GM23338 (cell line): Measurements from ENCODE around the gene SORCS2.

ENCODE experiments used
- CREB1 ChIP-seq: fragments of 250-450 bp; sonication (Bioruptor Pico); IDR thresholded peaks from 2 replicates; pipeline ENCODE4 v1.5.0; 2020; ENCODE audit warnings: low read depth, mild to moderate bottlenecking, moderate library complexity
- CTCF ChIP-seq, 2 experiments: fragments of 200-600 bp in 1 of 2; sonication (generic) in 1 of 2; conservative IDR thresholded peaks; 2 replicates each; pipeline versions ENCODE4 v1.5.1 to v1.6.1; 2016 to 2017; ENCODE audit warnings: antibody characterized with exemption in 2 of 2, low read depth in 2 of 2, mild to moderate bottlenecking in 2 of 2, moderate library complexity in 1 of 2
- ETS1 ChIP-seq: IDR thresholded peaks from 2 replicates; pipeline ENCODE4 v1.6.1; 2016; ENCODE audit warnings: antibody characterized with exemption
- EZH2 ChIP-seq: fragments of 200-600 bp; sonication (generic); IDR thresholded peaks from one replicate; pipeline ENCODE4 v1.8.0; 2017; ENCODE audit warnings: antibody characterized with exemption, mild to moderate bottlenecking, low read depth; ENCODE audit not compliant: unreplicated experiment
- JUNB ChIP-seq: IDR thresholded peaks from one replicate; pipeline ENCODE4 v1.6.1; 2016; ENCODE audit warnings: antibody characterized with exemption; ENCODE audit not compliant: unreplicated experiment
- POLR2AphosphoS5 ChIP-seq: IDR thresholded peaks from 2 replicates; pipeline ENCODE4 v1.6.1; 2016; ENCODE audit warnings: antibody characterized with exemption, low read depth
- STAT1 ChIP-seq: IDR thresholded peaks from one replicate; pipeline ENCODE4 v1.6.1; 2016; ENCODE audit warnings: antibody characterized with exemption; ENCODE audit not compliant: unreplicated experiment
- ZNF331 ChIP-seq: fragments of 250-450 bp; sonication (Bioruptor Pico); IDR thresholded peaks from 2 replicates; pipeline ENCODE4 v1.5.0; 2020; ENCODE audit warnings: low read depth, mild to moderate bottlenecking, moderate library complexity
- TF ChIP-seq, protein P1 (sequence below): IDR thresholded peaks from one replicate; pipeline ENCODE4 v1.6.1; 2018; ENCODE audit warnings: antibody characterized with exemption; ENCODE audit not compliant: unreplicated experiment

DNA sequence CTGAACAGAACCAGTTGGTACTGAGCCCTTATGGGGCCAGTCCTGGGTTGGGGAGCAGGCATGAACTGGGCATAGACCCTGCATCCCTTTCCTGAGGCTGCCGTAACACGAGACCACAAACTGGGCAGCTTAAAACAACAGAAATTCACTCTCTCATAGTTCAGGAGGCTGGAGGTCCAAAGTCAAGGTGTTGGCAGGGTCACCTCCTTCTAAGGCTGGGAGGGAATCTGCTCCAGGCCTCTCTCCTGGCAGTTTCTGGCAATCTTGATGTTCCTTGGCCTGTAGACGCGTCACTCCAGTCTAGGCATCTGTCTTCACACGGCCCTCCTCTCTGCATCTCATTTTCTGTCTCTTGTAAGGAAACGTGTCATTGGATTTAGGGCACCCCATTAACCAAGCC, 19.8 kb upstream of the SORCS2 start:
- no peak for TF ChIP-seq CTCF (conservative IDR thresholded peaks at IDR 0.05; ENCODE audit: low read depth in 2 of 2)
- no peak for TF ChIP-seq JUNB
- no peak for TF ChIP-seq POLR2AphosphoS5
- TF ChIP-seq STAT1, result no peak
- TF ChIP-seq, protein P1, sequence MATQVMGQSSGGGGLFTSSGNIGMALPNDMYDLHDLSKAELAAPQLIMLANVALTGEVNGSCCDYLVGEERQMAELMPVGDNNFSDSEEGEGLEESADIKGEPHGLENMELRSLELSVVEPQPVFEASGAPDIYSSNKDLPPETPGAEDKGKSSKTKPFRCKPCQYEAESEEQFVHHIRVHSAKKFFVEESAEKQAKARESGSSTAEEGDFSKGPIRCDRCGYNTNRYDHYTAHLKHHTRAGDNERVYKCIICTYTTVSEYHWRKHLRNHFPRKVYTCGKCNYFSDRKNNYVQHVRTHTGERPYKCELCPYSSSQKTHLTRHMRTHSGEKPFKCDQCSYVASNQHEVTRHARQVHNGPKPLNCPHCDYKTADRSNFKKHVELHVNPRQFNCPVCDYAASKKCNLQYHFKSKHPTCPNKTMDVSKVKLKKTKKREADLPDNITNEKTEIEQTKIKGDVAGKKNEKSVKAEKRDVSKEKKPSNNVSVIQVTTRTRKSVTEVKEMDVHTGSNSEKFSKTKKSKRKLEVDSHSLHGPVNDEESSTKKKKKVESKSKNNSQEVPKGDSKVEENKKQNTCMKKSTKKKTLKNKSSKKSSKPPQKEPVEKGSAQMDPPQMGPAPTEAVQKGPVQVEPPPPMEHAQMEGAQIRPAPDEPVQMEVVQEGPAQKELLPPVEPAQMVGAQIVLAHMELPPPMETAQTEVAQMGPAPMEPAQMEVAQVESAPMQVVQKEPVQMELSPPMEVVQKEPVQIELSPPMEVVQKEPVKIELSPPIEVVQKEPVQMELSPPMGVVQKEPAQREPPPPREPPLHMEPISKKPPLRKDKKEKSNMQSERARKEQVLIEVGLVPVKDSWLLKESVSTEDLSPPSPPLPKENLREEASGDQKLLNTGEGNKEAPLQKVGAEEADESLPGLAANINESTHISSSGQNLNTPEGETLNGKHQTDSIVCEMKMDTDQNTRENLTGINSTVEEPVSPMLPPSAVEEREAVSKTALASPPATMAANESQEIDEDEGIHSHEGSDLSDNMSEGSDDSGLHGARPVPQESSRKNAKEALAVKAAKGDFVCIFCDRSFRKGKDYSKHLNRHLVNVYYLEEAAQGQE, result no peak
- TF ChIP-seq CREB1 (CRISPR knock-in tag), result no peak
- no peak for TF ChIP-seq ZNF331 (CRISPR knock-in tag)
- no peak for TF ChIP-seq ETS1
- TF ChIP-seq EZH2, result no peak
